WERI-Rb-1 (cell line): ENCODE measurements around the gene GALNT17.

ENCODE experiments used
- DNase-seq: peaks from one replicate; pipeline ENCODE4 v3.0.0-alpha.2; 2020
- H3K27ac ChIP-seq: fragments of 250-450 bp; sonication (Bioruptor Pico); 2 replicates; pipeline ENCODE4 v1.5.1; 2020; ENCODE audit warnings: mild to moderate bottlenecking, moderate library complexity
- H3K27me3 ChIP-seq: fragments of 250-450 bp; sonication (Bioruptor Pico); 2 replicates; pipeline ENCODE4 v1.5.1; 2021; ENCODE audit warnings: mild to moderate bottlenecking, low read depth, moderate library complexity; ENCODE audit not compliant: insufficient read depth, severe bottlenecking
- H3K36me3 ChIP-seq: fragments of 250-450 bp; sonication (Bioruptor Pico); 2 replicates; pipeline ENCODE4 v1.5.1; 2020; ENCODE audit warnings: mild to moderate bottlenecking, moderate library complexity
- H3K4me3 ChIP-seq: 2 replicates; pipeline ENCODE4 v1.5.1; 2011; ENCODE audit warnings: low read depth, mild to moderate bottlenecking, control low read depth, low read length
- H3K9me3 ChIP-seq: fragments of 250-450 bp; sonication (Bioruptor Pico); 2 replicates; pipeline ENCODE4 v1.5.1; 2021; ENCODE audit warnings: mild to moderate bottlenecking, moderate library complexity; ENCODE audit not compliant: severe bottlenecking
- TF ChIP-seq, protein P1 (sequence below): IDR thresholded peaks from 2 replicates; pipeline ENCODE4 v1.5.1; 2011; ENCODE audit warnings: low read depth, mild to moderate bottlenecking, control low read depth, inconsistent platforms, low read length

Gene GALNT17

DNA sequence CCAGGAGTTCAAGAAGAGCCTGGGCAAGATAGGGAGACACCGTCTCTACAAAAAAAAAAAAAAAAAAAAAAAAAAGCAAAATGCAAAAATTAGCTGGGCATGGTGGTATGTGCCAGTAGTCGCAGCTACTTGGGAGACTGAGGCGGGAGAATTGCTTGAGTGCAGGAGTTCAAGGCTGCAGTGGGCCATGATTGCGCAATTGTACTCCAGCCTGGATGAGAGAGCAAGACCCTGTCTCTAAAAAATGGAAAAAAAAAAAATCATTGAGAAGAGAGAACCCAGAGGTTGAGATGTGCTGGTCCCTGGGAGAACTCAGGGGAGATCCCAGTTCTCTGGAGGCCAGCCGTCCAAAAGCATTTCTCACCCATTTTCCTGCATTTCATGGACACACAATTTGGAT lies 95.2 kb downstream of the GALNT17 start:
- peaks cover 16% of the 10 kb centered on the region for H3K27me3 ChIP-seq
- peaks cover 5% of the 10 kb centered on the region for H3K9me3 ChIP-seq
- H3K4me3 ChIP-seq = no peak overlapping the region
- TF ChIP-seq, protein P1, sequence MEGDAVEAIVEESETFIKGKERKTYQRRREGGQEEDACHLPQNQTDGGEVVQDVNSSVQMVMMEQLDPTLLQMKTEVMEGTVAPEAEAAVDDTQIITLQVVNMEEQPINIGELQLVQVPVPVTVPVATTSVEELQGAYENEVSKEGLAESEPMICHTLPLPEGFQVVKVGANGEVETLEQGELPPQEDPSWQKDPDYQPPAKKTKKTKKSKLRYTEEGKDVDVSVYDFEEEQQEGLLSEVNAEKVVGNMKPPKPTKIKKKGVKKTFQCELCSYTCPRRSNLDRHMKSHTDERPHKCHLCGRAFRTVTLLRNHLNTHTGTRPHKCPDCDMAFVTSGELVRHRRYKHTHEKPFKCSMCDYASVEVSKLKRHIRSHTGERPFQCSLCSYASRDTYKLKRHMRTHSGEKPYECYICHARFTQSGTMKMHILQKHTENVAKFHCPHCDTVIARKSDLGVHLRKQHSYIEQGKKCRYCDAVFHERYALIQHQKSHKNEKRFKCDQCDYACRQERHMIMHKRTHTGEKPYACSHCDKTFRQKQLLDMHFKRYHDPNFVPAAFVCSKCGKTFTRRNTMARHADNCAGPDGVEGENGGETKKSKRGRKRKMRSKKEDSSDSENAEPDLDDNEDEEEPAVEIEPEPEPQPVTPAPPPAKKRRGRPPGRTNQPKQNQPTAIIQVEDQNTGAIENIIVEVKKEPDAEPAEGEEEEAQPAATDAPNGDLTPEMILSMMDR = no peak
- DNase-seq = no peak
- H3K27ac ChIP-seq = no peak overlapping the region
- H3K36me3 ChIP-seq = no peaks in the 10 kb centered on the region

DNA sequence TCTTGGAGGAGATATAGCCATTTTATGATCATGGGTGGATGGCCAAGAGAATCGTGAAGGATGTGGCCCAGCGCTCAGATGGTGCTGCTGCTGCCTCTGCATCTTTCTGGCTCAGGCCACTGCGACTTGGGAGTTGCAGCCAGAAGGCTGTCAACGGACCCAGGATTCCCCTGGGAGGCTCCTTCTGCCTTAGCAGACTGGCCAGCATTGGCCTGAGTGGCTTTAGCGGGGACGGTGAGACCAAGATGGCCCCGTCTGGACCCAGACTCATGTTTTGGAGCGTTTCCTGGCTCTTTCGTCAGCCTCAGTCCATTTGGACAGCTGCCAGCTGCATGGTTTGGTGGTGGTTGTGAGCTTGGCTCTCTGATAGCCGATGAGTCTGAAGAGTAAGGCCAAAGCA lies 97.2 kb downstream of the GALNT17 start:
- no peak for DNase-seq
- Histone ChIP-seq H3K27ac (no peak overlapping the region), H3K36me3 (no peaks in the 10 kb centered on the region), H3K9me3 (peaks cover 5% of the 10 kb centered on the region), H3K27me3 (peaks cover 17% of the 10 kb centered on the region), H3K4me3 (no peak overlapping the region)
- TF ChIP-seq, protein P1 = no peak

DNA sequence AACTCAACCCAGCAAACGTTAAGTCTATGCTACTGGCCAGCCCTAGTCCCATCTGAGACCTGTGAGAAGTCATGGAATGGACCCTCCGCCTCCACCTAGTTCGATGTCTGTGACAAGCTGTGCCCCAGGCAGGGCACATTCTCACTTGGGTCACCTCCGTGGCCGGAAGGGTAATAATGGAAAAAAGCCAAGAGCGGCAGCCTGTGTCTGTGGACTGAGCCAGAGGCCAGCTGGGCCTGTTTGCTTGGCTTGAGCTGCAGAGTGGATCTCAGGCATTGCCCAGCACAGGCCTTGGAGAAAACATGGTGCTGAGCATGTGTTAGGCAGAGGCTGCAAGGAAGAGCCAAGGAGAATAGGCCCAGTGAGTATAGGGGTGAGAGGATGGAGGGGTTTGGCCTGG lies 97.8 kb downstream of the GALNT17 start:
- H3K9me3 ChIP-seq = peaks cover 5% of the 10 kb centered on the region
- no peaks in the 10 kb centered on the region for H3K36me3 ChIP-seq
- H3K4me3 ChIP-seq = no peak overlapping the region
- TF ChIP-seq, protein P1 = no peak
- H3K27me3 ChIP-seq = peaks cover 17% of the 10 kb centered on the region
- H3K27ac ChIP-seq = no peak overlapping the region
- DNase-seq = no peak

DNA sequence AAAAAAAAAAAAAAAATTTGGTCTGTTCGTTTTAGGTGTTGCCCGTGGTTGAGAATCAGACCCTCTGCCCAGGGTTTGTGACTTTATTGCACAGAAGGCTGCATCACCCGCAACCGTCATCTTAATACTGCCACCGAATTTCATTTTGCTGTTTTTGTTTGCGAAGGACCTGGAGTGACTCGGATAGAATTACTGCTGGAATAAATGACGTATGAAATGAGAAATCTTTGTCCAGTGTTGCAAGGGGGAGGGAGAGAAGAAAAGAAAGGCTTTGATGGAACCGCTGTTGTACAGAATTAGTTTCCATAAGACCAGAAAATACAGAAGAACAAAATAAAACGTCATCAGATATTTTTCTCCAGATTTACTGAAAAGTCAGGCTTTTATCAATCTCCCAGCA lies 103.3 kb downstream of the GALNT17 start:
- TF ChIP-seq, protein P1 = no peak
- Histone ChIP-seq H3K27ac (no peak overlapping the region), H3K9me3 (no peaks in the 10 kb centered on the region), H3K4me3 (no peak overlapping the region), H3K36me3 (no peaks in the 10 kb centered on the region), H3K27me3 (peaks cover 6% of the 10 kb centered on the region)
- no peak for DNase-seq

DNA sequence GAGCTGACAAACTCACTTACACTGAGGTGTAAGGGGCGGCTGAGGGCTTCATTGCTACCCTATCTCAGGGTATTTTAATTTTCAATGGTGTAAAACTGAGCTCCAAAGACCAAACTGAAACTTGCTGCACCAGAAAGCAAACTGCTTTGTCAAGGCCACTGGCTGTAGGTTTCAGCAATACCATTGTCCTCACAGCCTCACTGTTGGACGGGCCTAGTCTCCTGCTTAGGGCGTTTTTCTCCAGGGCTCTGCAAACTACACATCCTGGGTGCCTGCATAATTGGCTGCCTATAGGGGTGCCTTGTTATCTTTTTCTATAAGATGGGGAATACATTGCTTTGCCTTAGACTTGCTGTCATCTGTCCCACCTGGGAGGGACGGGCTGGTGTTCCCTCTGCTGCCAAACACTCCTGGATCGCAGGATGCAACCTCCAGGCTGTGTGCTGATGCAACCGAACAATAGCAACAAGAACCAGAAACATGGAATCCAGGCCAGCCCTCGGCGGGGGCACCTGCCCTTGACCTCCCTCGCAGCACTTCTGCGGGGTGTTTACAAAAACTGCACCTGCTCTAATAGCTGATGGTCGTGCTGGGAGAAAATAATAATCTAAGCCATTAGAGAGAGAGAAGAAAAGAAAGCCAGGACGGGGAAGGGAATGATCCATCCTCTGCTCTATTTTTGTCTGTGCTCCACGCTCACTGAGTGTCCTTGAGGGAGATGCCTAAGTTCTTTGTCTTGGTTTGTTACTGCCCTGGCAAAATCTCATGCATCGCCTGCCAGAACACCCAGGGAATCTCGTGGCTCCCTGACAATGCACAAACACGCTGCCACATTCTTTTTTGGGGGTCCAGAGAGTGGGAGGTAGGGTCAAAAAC lies 104.5 kb downstream of the GALNT17 start:
- Histone ChIP-seq H3K4me3 (no peak overlapping the region), H3K9me3 (no peaks in the 10 kb centered on the region), H3K36me3 (no peaks in the 10 kb centered on the region), H3K27me3 (peaks cover 6% of the 10 kb centered on the region), H3K27ac (no peak overlapping the region)
- TF ChIP-seq, protein P1 = no peak
- no peak for DNase-seq
